Measurements from ENCODE around the gene NBL1.
A peak's percentile ranks its signal among the peaks of the same experiment; 100 is the strongest.

The NBL1 gene, protein sequence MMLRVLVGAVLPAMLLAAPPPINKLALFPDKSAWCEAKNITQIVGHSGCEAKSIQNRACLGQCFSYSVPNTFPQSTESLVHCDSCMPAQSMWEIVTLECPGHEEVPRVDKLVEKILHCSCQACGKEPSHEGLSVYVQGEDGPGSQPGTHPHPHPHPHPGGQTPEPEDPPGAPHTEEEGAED

DNA sequence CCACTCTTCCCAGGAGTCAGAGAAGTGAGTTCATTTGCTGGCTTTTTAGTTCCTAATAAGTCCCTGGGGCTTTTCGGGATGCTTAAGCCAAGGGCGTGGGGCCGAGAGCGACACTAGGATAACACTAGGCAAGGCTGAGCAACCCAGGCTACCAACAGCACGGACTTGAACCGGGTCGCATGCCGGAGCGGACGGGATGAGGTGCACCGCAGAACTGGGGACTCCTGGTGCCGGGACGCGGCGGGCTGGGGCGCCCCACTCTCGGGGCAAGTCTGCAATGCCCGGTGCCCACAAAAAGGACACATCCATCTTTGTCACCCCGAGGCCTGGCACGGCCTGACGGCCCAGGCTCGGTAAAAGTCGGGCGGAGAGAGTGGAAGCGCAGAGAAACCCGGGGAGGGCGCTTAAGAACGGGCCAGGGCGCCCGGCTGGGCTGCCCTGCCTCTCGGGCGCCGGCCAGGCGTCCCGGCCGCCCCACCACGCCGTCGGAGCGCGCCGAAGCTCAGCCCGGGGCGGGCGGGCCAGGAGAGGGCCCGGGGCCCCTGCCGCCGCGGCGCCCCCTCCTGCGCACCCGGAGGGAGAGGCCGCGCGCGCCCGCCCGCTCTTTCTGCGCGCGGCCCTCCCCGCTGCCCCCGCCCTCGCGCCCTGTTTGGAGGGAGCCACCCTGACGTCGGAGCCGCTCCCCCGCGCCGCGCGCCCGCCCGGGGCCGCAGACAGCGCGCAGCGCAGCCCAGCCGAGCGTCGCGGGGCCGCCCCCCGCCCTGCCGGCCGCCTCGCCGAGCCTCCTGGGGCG, at the start of gene NBL1:
Gene NBL1, plus strand, starts transcription at position 710 of the 793 bp plus-strand sequence. CDS start 10,720 bp downstream, outside the sequence.
- DNase-seq (ENCODE audit: low spot score in 2 of 2), result peak; percentile 41 to 59
- Mint-ChIP-seq H3K4me3 (peak within 1 kb of the TSS; percentile 98), H3K4me1 (peaks cover 19% of the 10 kb centered on the region), H3K27me3 (peaks cover 25% of the 10 kb centered on the region), H3K27ac (ENCODE audit: low read depth) (peak within 1 kb of the TSS; percentile 98), H3K36me3 (ENCODE audit: insufficient read depth) (peaks cover 12% of the 10 kb centered on the region), H3K9me3 (no peaks in the 10 kb centered on the region)
- ATAC-seq (replicated peaks; ENCODE audit: extremely low read depth, poor library complexity, severe bottlenecking), result peak; percentile 90

DNA sequence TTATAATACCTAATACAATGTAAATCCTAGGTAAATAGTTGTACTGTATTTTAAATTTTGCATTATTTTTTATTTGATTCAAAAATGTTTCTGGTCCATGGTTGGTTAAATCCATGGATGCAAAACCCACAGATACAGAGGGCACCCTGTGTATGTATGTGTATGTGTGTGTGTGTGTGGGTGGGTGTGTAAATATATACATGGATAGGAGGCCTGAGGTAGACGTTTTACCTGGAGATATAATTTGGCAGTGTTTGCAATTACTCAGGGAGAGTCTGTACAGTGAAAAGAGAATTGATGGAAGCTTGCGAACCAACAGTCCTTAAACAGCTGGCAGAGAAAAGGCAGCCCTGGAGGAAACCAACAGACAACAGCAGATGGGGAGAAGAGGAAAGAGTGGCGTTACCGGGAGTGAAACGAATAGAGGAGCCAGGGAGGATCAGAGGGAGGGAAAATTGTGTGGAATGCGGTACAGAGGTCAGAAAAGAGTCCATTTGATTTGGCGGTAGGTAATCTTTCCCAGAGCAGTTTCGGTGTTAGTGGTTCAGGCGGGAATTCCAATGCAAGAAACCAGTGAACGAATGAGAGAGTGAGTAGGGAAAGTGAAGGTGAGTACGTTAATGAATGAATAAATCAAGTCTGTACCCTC, 47.9 kb upstream of the NBL1 start:
- Mint-ChIP-seq H3K27me3 (no peaks in the 10 kb centered on the region), H3K4me1 (peaks cover 40% of the 10 kb centered on the region), H3K9me3 (no peaks in the 10 kb centered on the region), H3K27ac (ENCODE audit: low read depth) (peak overlapping the region; percentile 100), H3K36me3 (ENCODE audit: insufficient read depth) (peaks cover 32% of the 10 kb centered on the region), H3K4me3 (peak overlapping the region; percentile 99)
- ATAC-seq (replicated peaks; ENCODE audit: extremely low read depth, poor library complexity, severe bottlenecking) (no peak), DNase-seq (ENCODE audit: low spot score in 2 of 2) (no peak)

DNA sequence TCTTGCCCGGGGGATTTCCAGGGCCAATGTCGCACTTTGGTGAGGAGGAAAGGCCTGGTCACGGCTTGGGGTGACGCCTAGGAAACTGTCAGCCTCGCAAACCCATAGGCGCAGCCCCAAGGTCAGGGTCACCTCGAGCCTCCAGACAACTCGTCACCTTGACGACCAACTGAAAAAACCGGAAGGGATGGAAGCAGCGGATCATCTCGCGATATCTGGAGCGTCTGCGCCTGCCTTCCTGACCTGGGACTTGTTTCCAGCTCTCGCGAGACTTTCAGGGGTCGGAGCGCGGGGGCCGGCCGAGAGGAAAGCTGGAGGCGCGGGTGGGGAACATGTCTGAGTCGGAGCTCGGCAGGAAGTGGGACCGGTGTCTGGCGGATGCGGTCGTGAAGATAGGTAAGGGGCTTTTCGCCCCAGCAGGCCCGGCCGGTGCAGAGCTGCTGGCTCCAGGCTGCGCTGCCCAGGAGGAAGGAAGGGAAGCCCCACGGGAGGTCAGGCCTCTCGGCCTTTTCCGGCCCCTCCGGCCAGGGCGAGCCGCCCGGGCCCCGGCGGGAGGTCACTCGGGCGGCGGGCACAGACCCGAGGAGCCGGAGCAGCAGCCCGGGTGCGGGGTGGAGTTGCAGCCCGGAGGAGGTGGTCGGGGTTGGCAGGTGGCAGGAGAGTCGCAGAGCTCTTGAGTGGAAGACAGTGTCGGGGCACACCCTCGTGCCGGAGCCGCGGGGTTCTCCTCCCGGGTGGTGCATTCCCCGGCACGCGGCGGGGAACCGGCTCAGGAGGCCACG, 47.2 kb upstream of the NBL1 start:
- H3K4me1 Mint-ChIP-seq, result peaks cover 45% of the 10 kb centered on the region
- peak; percentile 93 to 98 for DNase-seq (ENCODE audit: low spot score in 2 of 2)
- ATAC-seq (replicated peaks; ENCODE audit: extremely low read depth, poor library complexity, severe bottlenecking), result peak; percentile 79
- H3K36me3 Mint-ChIP-seq (ENCODE audit: insufficient read depth), result peaks cover 34% of the 10 kb centered on the region
- peak overlapping the region; percentile 99 for H3K4me3 Mint-ChIP-seq
- no peaks in the 10 kb centered on the region for H3K9me3 Mint-ChIP-seq
- H3K27me3 Mint-ChIP-seq, result no peaks in the 10 kb centered on the region
- H3K27ac Mint-ChIP-seq (ENCODE audit: low read depth), result peak overlapping the region; percentile 100

DNA sequence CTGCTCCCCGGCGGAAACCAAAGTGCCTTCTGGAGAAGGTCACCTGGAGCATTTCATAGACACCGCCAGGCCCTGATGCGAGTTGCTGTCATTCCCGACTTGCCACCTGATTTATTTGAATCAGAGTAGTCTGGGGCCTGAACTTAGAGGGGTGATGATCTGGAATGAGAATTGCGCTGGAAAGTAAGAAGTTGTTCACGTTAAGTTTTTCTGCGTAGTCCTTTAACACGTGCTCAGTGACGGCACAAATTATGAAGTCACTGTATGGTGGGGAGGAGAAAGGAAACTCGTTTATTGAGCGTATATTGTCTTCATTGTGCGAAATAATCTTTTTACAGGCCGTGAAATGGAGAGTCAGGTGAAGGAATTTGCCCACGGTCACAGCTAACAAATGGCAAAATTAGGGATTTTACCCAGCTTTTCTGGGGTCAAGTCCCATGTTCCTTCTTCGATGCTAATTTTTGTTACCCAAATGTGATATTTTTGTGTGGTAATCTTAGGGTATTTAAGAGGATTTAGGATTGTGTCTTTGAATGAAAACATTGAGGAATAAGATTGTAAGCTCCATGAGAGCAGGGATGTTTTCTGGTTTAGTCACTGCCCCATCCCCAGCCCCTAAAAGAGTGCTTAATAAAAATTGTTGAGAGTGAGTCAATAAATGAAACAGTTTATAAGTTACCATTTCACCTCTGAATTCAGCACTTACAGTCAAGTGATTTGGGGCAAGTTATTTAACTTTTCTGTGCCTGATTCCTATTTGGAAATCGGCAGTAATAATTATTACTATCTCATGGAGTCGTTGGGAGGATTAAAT, 46.4 kb upstream of the NBL1 start:
- peak overlapping the region; percentile 100 for H3K27ac Mint-ChIP-seq (ENCODE audit: low read depth)
- no peaks in the 10 kb centered on the region for H3K27me3 Mint-ChIP-seq
- no peaks in the 10 kb centered on the region for H3K9me3 Mint-ChIP-seq
- ATAC-seq (replicated peaks; ENCODE audit: extremely low read depth, poor library complexity, severe bottlenecking) (peak; percentile 57), DNase-seq (ENCODE audit: low spot score in 2 of 2) (peak in 1 of 2 donors; percentile 72)
- H3K36me3 Mint-ChIP-seq (ENCODE audit: insufficient read depth), result peaks cover 34% of the 10 kb centered on the region
- H3K4me1 Mint-ChIP-seq, result peaks cover 53% of the 10 kb centered on the region
- H3K4me3 Mint-ChIP-seq, result peak overlapping the region; percentile 99

DNA sequence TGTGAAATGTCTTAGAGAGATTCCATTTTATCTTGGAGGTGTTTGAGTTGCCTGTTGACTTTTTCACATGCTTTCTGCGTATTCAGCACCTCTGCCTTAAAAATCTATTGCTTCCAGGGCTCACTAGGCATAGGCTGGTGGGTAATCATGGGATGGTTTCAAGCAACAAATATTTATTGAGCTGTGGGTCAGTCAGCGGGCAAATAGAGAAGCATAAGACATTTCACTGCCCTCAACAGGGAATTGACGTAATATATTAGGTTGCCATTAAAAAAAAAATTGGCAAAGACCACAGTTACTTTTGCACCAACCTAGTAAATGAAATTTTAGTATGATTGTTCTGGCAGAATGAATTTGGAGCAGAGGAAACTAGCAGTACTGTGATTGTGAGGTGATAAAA, 44.3 kb upstream of the NBL1 start:
- ATAC-seq (replicated peaks; ENCODE audit: extremely low read depth, poor library complexity, severe bottlenecking), result no peak
- Mint-ChIP-seq H3K4me3 (peak overlapping the region; percentile 16), H3K9me3 (no peaks in the 10 kb centered on the region), H3K27me3 (no peaks in the 10 kb centered on the region), H3K4me1 (peaks cover 61% of the 10 kb centered on the region), H3K27ac (ENCODE audit: low read depth) (peak overlapping the region; percentile 80), H3K36me3 (ENCODE audit: insufficient read depth) (peaks cover 34% of the 10 kb centered on the region)
- no peak for DNase-seq (ENCODE audit: low spot score in 2 of 2)

DNA sequence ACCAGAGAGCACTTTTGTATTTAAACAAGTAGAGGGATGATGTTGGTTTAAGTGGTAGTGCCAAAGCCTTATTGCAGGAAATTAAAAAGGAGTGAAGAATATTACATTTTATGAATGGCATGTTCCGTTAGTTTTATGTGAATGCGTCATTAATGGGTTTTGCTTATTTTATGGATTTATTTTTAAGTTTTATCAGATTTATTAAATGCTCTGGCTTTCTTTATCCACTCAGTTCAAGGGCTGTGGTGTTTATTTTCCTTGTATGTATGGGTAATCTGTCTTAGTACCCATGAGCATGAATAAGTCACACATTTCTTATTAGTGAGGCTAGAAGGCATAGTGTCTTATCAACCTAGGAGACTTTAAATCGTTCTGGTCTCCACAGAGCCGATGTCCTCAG, 41.6 kb upstream of the NBL1 start:
- no peak overlapping the region for H3K4me3 Mint-ChIP-seq
- H3K27me3 Mint-ChIP-seq, result no peaks in the 10 kb centered on the region
- H3K4me1 Mint-ChIP-seq, result peaks cover 71% of the 10 kb centered on the region
- H3K27ac Mint-ChIP-seq (ENCODE audit: low read depth), result peak overlapping the region; percentile 23
- no peak for DNase-seq (ENCODE audit: low spot score in 2 of 2)
- H3K36me3 Mint-ChIP-seq (ENCODE audit: insufficient read depth), result peaks cover 27% of the 10 kb centered on the region
- no peaks in the 10 kb centered on the region for H3K9me3 Mint-ChIP-seq
- no peak for ATAC-seq (replicated peaks; ENCODE audit: extremely low read depth, poor library complexity, severe bottlenecking)

DNA sequence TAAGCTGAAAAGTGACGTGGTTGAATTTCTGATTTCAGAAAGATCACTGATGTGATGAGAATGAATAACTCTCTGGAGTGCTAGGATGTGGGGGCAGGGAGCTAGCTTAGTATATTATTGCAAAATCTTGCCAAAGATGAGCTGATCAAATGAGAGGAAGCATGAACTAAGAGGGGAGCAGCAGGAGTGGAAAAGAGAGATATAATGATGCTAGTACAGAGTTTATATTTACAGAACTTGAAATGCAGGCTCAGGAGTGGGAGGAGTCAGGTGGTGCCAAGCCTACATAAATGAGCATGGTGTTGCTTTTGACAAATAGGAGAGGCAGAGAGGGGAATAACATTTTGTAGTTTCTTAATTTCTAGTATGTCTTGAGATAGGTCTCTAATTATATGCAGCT, 38.1 kb upstream of the NBL1 start:
- Mint-ChIP-seq H3K27ac (ENCODE audit: low read depth) (peak overlapping the region; percentile 59), H3K4me1 (peaks cover 62% of the 10 kb centered on the region), H3K27me3 (no peaks in the 10 kb centered on the region), H3K9me3 (no peaks in the 10 kb centered on the region), H3K4me3 (peak overlapping the region; percentile 23), H3K36me3 (ENCODE audit: insufficient read depth) (peaks cover 14% of the 10 kb centered on the region)
- DNase-seq (ENCODE audit: low spot score in 2 of 2), result no peak
- peak; percentile 59 for ATAC-seq (replicated peaks; ENCODE audit: extremely low read depth, poor library complexity, severe bottlenecking)

DNA sequence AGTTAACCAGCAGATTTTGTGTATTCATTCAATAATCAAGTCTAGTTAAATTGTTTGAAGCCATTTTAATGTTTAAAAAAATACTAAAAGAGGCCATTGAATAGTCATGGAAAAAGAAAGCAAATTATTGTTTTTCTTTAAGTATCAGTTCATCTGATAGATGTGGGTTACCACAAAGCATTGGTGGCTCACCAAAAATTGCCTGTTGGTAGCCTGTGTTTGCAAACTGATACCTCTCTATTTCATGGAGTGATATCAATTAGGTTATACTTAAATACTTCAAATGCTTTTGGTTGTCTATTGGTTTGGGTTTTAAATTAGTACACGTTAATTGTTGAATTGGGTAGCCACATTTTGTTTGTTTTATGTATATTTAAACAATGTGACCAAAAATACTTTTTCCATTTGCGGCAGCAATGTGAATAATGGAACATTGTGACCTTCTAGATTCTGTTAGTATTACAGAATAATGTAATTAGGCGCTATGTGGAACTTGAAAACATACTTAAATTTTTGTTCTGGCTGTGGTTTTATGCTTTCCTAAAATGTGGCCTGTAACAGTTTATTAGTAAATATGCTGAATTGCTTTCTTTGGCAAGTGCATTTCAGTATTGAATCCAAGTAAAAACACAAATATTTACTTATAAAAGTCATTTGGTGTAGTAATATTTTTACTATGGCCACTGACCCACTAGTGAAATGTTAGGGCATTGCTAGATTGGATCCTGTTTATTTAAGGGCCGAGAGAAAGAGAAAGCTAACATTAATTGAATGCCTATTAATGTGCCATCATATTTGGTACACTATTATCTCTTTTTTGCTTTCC, 37.1 kb upstream of the NBL1 start:
- H3K4me3 Mint-ChIP-seq, result peak overlapping the region; percentile 23
- H3K27ac Mint-ChIP-seq (ENCODE audit: low read depth), result peak overlapping the region; percentile 59
- H3K27me3 Mint-ChIP-seq, result no peaks in the 10 kb centered on the region
- peaks cover 55% of the 10 kb centered on the region for H3K4me1 Mint-ChIP-seq
- peak in 1 of 2 donors; percentile 60 for DNase-seq (ENCODE audit: low spot score in 2 of 2)
- peak; percentile 86 for ATAC-seq (replicated peaks; ENCODE audit: extremely low read depth, poor library complexity, severe bottlenecking)
- H3K9me3 Mint-ChIP-seq, result no peaks in the 10 kb centered on the region
- peaks cover 11% of the 10 kb centered on the region for H3K36me3 Mint-ChIP-seq (ENCODE audit: insufficient read depth)

DNA sequence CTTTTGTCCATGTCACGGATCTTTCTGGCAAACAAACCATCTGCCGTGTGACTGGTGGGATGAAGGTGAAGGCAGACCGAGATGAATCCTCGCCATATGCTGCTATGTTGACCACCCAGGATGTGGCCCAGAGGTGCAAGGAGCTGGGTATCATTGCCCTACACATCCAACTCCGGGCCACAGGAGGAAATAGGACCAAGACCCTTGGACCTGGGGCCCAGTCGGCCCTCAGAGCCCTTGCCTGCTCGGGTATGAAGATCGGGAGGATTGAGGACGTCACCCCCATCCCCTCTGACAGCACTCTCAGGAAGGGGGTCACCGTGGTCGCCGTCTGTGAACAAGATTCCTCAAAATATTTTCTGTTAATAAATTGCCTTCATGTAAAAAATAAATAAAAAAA, 35.9 kb upstream of the NBL1 start:
- Mint-ChIP-seq H3K27me3 (no peaks in the 10 kb centered on the region), H3K9me3 (no peaks in the 10 kb centered on the region), H3K4me1 (peaks cover 55% of the 10 kb centered on the region), H3K27ac (ENCODE audit: low read depth) (peak overlapping the region; percentile 59), H3K4me3 (no peak overlapping the region), H3K36me3 (ENCODE audit: insufficient read depth) (peaks cover 11% of the 10 kb centered on the region)
- ATAC-seq (replicated peaks; ENCODE audit: extremely low read depth, poor library complexity, severe bottlenecking) (no peak), DNase-seq (ENCODE audit: low spot score in 2 of 2) (no peak)

DNA sequence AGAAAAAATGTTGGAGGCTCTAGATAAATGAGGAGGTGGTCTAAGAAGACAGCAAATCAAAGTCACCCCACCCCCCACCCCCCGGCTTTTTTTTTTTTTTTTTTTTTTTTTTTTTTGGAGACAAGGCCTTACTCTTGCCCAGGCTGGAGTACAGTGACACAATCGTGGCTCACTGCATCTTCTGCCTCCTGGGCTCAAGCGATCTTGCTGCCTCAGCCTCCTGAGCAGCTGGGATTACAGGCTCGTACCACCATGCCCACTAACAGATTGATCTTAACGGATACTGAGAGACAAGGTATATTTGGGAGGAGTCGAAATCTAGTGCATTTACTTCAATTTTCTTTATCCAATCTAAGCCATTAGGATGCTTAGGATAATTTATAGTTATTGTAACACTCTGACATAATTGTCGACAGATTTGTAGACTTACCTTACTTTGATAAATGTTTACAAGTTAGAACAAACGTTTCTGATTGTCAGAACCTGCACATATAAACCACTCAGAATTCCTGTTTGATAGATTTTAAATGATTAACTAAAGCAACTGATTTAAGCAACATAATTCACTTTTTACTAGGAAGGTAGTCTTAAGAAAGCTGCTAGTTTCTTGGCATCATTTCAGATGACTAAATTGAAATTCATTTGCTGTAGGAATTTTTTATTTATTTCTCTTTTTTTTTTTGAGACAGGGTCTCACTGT, 33.7 kb upstream of the NBL1 start:
- H3K4me1 Mint-ChIP-seq, result peaks cover 53% of the 10 kb centered on the region
- no peaks in the 10 kb centered on the region for H3K27me3 Mint-ChIP-seq
- H3K4me3 Mint-ChIP-seq, result no peak overlapping the region
- DNase-seq (ENCODE audit: low spot score in 2 of 2) (no peak), ATAC-seq (replicated peaks; ENCODE audit: extremely low read depth, poor library complexity, severe bottlenecking) (no peak)
- no peaks in the 10 kb centered on the region for H3K9me3 Mint-ChIP-seq
- no peak overlapping the region for H3K27ac Mint-ChIP-seq (ENCODE audit: low read depth)
- H3K36me3 Mint-ChIP-seq (ENCODE audit: insufficient read depth), result peaks cover 14% of the 10 kb centered on the region

DNA sequence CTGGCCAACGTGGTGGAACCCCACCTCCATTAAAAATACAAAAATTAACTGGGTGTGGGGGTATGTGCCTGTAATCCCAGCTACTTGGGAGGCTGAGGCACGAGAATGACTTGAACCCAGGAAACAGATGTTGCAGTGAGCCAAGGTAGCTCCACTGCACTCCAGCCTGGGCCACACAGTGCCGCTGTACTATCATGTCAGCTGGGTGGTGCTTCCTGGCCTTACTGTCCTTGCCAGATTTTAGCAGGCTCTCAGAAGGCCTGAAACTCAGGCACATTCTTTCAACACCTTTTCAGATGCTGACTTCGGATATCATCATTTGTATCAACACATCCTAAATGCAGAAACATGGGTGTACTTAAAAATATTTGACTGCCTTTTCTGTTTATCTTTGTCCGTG, 31.6 kb upstream of the NBL1 start:
- Mint-ChIP-seq H3K36me3 (ENCODE audit: insufficient read depth) (peaks cover 6% of the 10 kb centered on the region), H3K27ac (ENCODE audit: low read depth) (no peak overlapping the region), H3K27me3 (no peaks in the 10 kb centered on the region), H3K9me3 (no peaks in the 10 kb centered on the region), H3K4me1 (peaks cover 35% of the 10 kb centered on the region), H3K4me3 (no peak overlapping the region)
- ATAC-seq (replicated peaks; ENCODE audit: extremely low read depth, poor library complexity, severe bottlenecking) (no peak), DNase-seq (ENCODE audit: low spot score in 2 of 2) (no peak)
